Natural killer cell (primary cell): ENCODE results near the gene ATP5PD. TPM values are rescaled to one million over a fixed set of nuclear protein-coding genes. Genes with fewer than 3 reads are reported as not detected.

Experiments used
- ATAC-seq, 3 donors: fragments of 150-1000 bp in 2 of 3; fragments of 200-7000 bp in 1 of 3; cut with Tn5 transposase; 1 replicate in 1 of 3; 2 replicates in 2 of 3; pipeline ENCODE4 v1.10.0; 2021; ENCODE audit warnings: mild to moderate bottlenecking in 2 of 3, moderate library complexity in 2 of 3
- DNase-seq, 2 donors: peaks; one replicate each; pipeline versions ENCODE4 v3.0.0 to v3.0.0-alpha.2; 2013 to 2021; ENCODE audit warnings: mixed read lengths in 1 of 2
- H3K27ac ChIP-seq: one replicate; pipeline ENCODE4 v1.5.1; 2013; ENCODE audit warnings: mild to moderate bottlenecking, low read length
- H3K27me3 ChIP-seq: one replicate; pipeline ENCODE4 v1.6.1; 2013; ENCODE audit warnings: low read length; ENCODE audit not compliant: control insufficient read depth, insufficient read depth
- H3K36me3 ChIP-seq: one replicate; pipeline ENCODE4 v1.6.1; 2013; ENCODE audit warnings: low read length; ENCODE audit not compliant: control insufficient read depth, insufficient read depth
- H3K4me1 ChIP-seq: one replicate; pipeline ENCODE4 v1.6.1; 2013; ENCODE audit warnings: low read length; ENCODE audit not compliant: control insufficient read depth, insufficient read depth
- H3K4me3 ChIP-seq: one replicate; pipeline ENCODE4 v1.5.1; 2013; ENCODE audit warnings: low read length
- H3K9me3 ChIP-seq: one replicate; pipeline ENCODE4 v1.6.1; 2013; ENCODE audit warnings: low read length; ENCODE audit not compliant: control insufficient read depth, insufficient read depth
- H3K27ac Mint-ChIP-seq, 2 donors: one replicate each; pipeline ENCODE4 v1.8.0; 2022; ENCODE audit warnings: mild to moderate bottlenecking in 2 of 2, mixed read lengths in 2 of 2, moderate library complexity in 1 of 2
- H3K27me3 Mint-ChIP-seq, 2 donors: one replicate each; pipeline ENCODE4 v1.8.0; 2022; ENCODE audit warnings: low read depth in 2 of 2, mixed read lengths in 2 of 2
- H3K36me3 Mint-ChIP-seq: one replicate; pipeline ENCODE4 v1.8.0; 2022; ENCODE audit warnings: mixed read lengths
- H3K4me1 Mint-ChIP-seq, 2 donors: one replicate each; pipeline ENCODE4 v1.8.0; 2022; ENCODE audit warnings: mixed read lengths in 2 of 2
- H3K4me3 Mint-ChIP-seq: one replicate; pipeline ENCODE4 v1.8.0; 2022; ENCODE audit warnings: mild to moderate bottlenecking, moderate library complexity, mixed read lengths
- H3K9me3 Mint-ChIP-seq, 2 donors: one replicate each; pipeline ENCODE4 v1.8.0; 2022; ENCODE audit warnings: mixed read lengths in 2 of 2
- WGBS: methylation state at CpG from one replicate; pipeline ENCODE4 v1.1.7; 2013; ENCODE audit warnings: missing lambda C conversion rate; ENCODE audit not compliant: insufficient coverage; 5-methylcytosine and 5-hydroxymethylcytosine counted together
- intact Hi-C: fragments of 100-400 bp; cut with micrococcal nuclease; formaldehyde crosslinking; loops from one replicate; pipeline ENCODE4 v1.14.2; 2022
- total RNA-seq, 4 donors: library from RNA; stranded (reverse); fragments of 120-200 nt in 1 of 4; gene quantifications; one replicate each; pipeline versions ENCODE4 v1.2.3 to v1.2.4, GENCODE V29; 2013 to 2022
- TF ChIP-seq, protein P1 (sequence below): fragments of 200-600 bp; IDR thresholded peaks from one replicate; pipeline ENCODE4 v1.8.0; 2022; ENCODE audit warnings: antibody characterized with exemption

ATP5PD gene
- total RNA-seq, 3 donors from 2014 or later (not counting 1 experiment from before 2014, with no cell fraction given) = 74.7 to 96.3 (median 75.2) TPM

- TF ChIP-seq, protein P1, sequence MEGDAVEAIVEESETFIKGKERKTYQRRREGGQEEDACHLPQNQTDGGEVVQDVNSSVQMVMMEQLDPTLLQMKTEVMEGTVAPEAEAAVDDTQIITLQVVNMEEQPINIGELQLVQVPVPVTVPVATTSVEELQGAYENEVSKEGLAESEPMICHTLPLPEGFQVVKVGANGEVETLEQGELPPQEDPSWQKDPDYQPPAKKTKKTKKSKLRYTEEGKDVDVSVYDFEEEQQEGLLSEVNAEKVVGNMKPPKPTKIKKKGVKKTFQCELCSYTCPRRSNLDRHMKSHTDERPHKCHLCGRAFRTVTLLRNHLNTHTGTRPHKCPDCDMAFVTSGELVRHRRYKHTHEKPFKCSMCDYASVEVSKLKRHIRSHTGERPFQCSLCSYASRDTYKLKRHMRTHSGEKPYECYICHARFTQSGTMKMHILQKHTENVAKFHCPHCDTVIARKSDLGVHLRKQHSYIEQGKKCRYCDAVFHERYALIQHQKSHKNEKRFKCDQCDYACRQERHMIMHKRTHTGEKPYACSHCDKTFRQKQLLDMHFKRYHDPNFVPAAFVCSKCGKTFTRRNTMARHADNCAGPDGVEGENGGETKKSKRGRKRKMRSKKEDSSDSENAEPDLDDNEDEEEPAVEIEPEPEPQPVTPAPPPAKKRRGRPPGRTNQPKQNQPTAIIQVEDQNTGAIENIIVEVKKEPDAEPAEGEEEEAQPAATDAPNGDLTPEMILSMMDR = no peak
- WGBS = 78% methylated on average over 24 of the region's 25 CpGs
- H3K36me3 Mint-ChIP-seq = peaks cover 10% of the 10 kb centered on the region
- H3K27me3 Mint-ChIP-seq = no peaks in the 10 kb centered on the region
- H3K9me3 Mint-ChIP-seq = no peaks in the 10 kb centered on the region
- H3K27ac Mint-ChIP-seq = no peak overlapping the region
- H3K4me3 Mint-ChIP-seq = no peak overlapping the region
- H3K4me1 ChIP-seq = no peaks in the 10 kb centered on the region
- no peaks in the 10 kb centered on the region for H3K9me3 ChIP-seq
- intact Hi-C loops = no loop called here
- H3K4me1 Mint-ChIP-seq = no peaks in the 10 kb centered on the region
- peaks cover 52% of the 10 kb centered on the region for H3K36me3 ChIP-seq
- DNase-seq = peak in 1 of 2 donors; percentile 55
- peak in 1 of 3 donors; percentile 34 for ATAC-seq
- H3K27ac ChIP-seq = no peak overlapping the region
- H3K4me3 ChIP-seq = no peak overlapping the region
- H3K27me3 ChIP-seq = no peaks in the 10 kb centered on the region
Measured at GRCh38 chr17:75059369-75060345, 12.9 kb upstream of the ATP5PD start.

DNA sequence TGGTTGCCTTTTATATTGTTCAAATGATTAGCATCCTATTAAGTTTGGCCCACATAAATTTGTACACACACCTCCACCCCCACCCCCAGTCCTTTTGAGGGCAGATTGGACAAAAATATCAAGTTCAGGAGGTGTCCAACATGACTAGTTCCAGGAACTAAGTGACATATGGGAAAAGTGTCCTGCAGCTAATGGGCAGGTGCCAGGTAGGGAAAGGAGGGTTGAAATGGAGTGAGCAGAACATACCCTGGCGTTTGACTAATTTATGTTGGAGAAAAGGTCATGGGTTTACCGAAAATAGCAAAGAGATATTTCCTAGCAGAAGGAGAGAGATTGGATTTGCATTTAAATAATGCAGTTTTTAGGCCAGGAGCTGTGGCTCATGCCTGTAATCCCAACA lies 5.2 kb upstream of the ATP5PD start:
- Mint-ChIP-seq H3K27me3 (no peaks in the 10 kb centered on the region), H3K4me1 (peaks cover 14 to 15% of the 10 kb centered on the region in 2 donors), H3K36me3 (no peaks in the 10 kb centered on the region), H3K27ac (no peak overlapping the region), H3K9me3 (no peaks in the 10 kb centered on the region), H3K4me3 (no peak overlapping the region)
- H3K27me3 ChIP-seq = no peaks in the 10 kb centered on the region
- H3K4me3 ChIP-seq = no peak overlapping the region
- 94% methylated on average over 2 of the region's 2 CpGs for WGBS
- H3K4me1 ChIP-seq = peaks cover 10% of the 10 kb centered on the region
- DNase-seq (no peak), ATAC-seq (no peak)
- intact Hi-C loops = no loop called here
- TF ChIP-seq, protein P1 = no peak
- no peaks in the 10 kb centered on the region for H3K9me3 ChIP-seq
- H3K27ac ChIP-seq = no peak overlapping the region
- H3K36me3 ChIP-seq = peaks cover 30% of the 10 kb centered on the region

DNA sequence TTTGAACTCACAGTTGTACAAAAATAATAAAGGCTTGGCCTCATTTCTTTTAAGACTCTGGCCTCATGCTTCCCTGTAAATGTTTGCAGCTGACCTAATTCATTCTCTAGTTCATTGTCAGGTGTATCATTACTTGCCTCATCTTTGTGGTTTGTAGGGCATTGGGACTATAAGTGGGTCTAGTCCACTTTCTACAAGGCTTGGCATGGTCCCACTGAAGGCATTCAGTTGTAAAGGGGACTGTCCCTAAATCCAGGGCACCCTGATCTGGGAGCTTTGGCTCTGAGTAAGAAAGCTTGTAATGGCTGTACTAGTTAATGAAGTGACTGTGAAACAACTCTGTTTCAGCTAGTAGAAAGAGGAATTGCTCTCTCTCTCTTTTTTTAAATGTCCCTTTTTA lies 2.9 kb upstream of the ATP5PD start:
- no peaks in the 10 kb centered on the region for H3K36me3 Mint-ChIP-seq
- no peaks in the 10 kb centered on the region for H3K27me3 Mint-ChIP-seq
- H3K36me3 ChIP-seq = peaks cover 25% of the 10 kb centered on the region
- TF ChIP-seq, protein P1 = no peak
- peaks cover 19% of the 10 kb centered on the region for H3K4me1 ChIP-seq
- no peak for DNase-seq
- no peaks in the 10 kb centered on the region for H3K9me3 ChIP-seq
- no peak overlapping the region for H3K4me3 Mint-ChIP-seq
- H3K27me3 ChIP-seq = no peaks in the 10 kb centered on the region
- intact Hi-C loops = no loop called here
- no peaks in the 10 kb centered on the region for H3K9me3 Mint-ChIP-seq
- H3K27ac ChIP-seq = no peak overlapping the region
- peak overlapping the region in 1 of 2 donors; percentile 18 for H3K27ac Mint-ChIP-seq
- no peak for ATAC-seq
- peaks cover 30 to 32% of the 10 kb centered on the region in 2 donors for H3K4me1 Mint-ChIP-seq
- H3K4me3 ChIP-seq = no peak overlapping the region
